ENCODE results near the gene SLC35G2.

GRCh38 chr3:136778865-136779264 lies 40.1 kb upstream of the SLC35G2 start:
- TF ChIP-seq CTCF (IDR thresholded peaks at IDR 0.05; ENCODE audit: insufficient read depth, low read length) (no peak), REST (IDR thresholded peaks at IDR 0.05; ENCODE audit: insufficient replicate concordance, low read depth) (no peak)
